ENCODE results near the gene FLOT2. TPM values are rescaled to one million over a fixed set of nuclear protein-coding genes. Genes with fewer than 3 reads are reported as not detected.
"Not testable (repeated sequence)": the region's sequence is repeated elsewhere in the genome, so short reads cannot be mapped to it uniquely, and the experiment has no call there.

FLOT2 gene
- polyA plus RNA-seq, 3 donors: 74.4 to 88.0 (median 78.4) TPM

GRCh38 chr17:28853295-28853694, 44.2 kb downstream of the FLOT2 start:
- DNase-seq (ENCODE audit: low read depth in 3 of 3, low spot score in 2 of 3): no peak

- DNase-seq (ENCODE audit: low read depth in 3 of 3, low spot score in 2 of 3): no peak
Observed at GRCh38 chr17:28849281-28849680, 48.3 kb downstream of the FLOT2 start.

DNA sequence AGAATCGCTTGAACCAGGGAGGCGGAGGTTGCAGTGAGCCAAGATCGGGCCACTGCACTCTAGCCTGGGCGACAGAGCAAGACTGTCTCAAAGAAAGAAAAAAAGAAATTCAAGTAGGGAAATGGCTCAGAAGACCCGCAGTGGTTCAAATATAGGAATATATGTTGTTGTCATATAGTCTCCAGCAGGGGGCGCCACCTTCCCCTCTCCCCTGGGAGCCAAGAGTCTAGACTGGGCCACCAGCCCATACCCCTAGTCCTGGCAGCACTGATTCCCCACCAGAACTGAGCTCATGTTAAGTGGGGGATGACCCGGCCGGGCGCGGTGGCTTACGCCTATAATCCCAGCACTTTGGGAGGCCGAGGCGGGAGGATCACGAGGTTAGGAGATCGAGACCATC, 48.9 kb downstream of the FLOT2 start:
- DNase-seq (ENCODE audit: low read depth in 3 of 3, low spot score in 2 of 3): not testable (repeated sequence)

- DNase-seq (ENCODE audit: low read depth in 3 of 3, low spot score in 2 of 3): not testable (repeated sequence)
Observed at GRCh38 chr17:28846699-28847098, 50.8 kb downstream of the FLOT2 start.

DNA sequence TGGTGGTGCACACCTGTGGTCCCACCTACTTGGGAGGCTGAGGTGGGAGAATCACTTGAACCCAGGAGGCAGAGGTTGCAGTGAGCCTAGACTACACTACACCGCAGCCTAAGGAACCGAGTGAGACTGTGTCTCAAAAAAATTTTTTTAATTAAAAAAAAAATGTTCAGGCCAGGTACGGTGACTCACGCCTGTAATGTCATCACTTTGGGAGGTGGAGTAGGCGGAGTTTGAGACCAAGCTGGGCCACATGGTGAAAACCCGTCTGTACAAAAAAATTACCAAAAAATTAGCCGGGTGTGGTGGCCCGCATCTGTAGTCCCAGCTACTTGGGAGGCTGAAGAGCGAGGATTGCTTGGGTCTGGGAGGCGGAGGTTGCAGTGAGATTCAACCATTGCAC, 51.3 kb downstream of the FLOT2 start:
- no peak for DNase-seq (ENCODE audit: low read depth in 3 of 3, low spot score in 2 of 3)

DNA sequence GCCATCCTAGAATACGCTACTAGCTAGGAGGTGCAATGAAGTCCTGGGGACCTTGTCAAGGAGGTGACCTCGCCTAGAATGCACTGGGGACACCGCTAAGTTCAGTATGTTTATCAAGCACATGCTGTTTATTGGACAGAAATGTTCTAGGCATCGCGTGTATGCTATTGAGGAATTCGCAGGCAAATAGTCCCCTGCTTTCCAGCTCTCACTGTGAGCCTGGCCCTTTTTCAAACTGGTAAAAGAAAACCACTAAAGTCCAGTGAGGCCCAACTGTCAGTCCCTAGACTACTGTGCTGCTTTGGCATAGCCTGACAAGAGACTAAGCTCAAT, 53.8 kb downstream of the FLOT2 start:
- no peak for DNase-seq (ENCODE audit: low read depth in 3 of 3, low spot score in 2 of 3)

DNA sequence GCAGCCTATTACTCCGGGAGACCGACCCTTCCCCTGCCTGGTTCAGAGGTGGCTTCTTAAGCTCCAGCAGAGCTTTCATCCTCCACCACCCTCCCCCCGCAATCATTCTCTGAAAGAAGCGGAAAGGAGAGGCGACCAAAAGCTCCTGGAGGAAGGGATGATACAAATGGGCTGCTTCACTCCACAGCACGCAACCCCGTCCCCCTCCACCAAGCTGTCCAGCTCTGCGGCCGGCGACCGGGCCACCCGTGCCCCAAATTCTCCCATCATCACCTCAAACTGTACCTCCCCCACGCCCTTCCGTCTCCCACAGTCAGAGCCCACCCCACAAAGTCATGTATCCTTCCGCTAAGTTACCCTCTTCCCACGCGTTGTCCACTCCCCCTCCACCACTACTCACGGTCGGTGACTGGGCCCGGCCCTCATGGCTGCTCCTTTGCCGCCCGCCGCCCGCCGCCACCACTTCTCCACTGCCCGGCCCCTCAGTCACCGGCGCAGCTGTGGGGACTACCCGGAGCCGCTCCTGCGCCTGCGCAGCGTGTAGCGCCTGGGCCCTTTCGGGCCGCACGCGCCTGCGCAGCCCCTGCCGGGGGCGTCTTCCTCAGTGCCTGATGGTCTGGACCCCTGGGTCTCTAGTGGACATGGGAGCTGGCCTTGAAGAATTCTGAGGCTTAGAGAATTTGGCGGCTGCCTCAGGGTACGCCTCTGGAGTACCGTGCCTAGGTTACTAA, 55.1 kb downstream of the FLOT2 start, which contains the start of gene FAM222B:
Gene FAM222B, minus strand, starts transcription at position 509 of the 731 bp plus-strand sequence. CDS start 76,123 bp downstream, outside the sequence.
- peak; percentile 73 to 81 (median 75) for DNase-seq (ENCODE audit: low read depth in 3 of 3, low spot score in 2 of 3)

DNA sequence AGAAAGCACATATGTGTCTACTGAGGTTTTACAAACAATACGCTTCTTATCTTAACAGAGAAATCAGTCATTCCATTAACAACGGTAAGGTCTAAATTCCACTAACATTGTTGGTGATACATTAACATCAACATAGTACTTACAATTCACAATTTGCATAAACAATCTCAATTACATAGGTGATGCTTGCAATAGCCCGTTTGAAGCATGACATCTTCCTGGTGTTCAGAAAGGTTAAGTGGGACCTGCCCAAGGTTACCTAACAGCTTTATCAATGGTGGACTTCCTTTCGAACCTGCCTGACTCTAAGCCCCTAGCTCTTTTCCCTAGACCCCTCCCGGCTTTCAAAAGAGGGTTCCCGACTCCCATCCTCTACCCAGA, 55.6 kb downstream of the FLOT2 start:
- DNase-seq (ENCODE audit: low read depth in 3 of 3, low spot score in 2 of 3): no peak

DNA sequence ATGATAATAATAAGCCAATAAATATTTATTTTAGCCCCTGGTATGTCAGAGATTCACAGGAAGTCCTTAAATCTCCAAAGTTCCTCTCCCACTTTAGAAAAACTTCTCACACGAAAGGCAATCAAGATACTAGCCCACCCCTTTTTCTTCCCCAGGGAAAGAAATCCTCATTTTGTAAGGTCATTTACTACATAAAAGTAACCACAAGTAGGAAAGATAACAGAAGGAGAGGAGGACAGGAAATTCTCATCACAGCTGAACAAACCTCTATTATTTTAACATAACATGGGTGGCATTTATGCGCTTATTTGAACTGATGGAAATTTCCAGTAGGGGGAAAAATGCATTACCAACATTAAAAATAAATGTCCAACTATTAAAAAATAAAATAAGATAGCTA, 58.3 kb downstream of the FLOT2 start:
- DNase-seq (ENCODE audit: low read depth in 3 of 3, low spot score in 2 of 3): no peak

GRCh38 chr17:28836541-28836940, 61.0 kb downstream of the FLOT2 start:
- not testable (repeated sequence) for DNase-seq (ENCODE audit: low read depth in 3 of 3, low spot score in 2 of 3)

GRCh38 chr17:28834420-28834819, 63.1 kb downstream of the FLOT2 start:
- DNase-seq (ENCODE audit: low read depth in 3 of 3, low spot score in 2 of 3): no peak

Other genes starting within 250 kb of the FLOT2 start
- gene SDF2, start 235.8 kb downstream of the FLOT2 start, polyA plus RNA-seq (ENCODE audit: insufficient read length in 3 of 3): 10 to 100 TPM; 83.0 to 95.9 (median 90.7) TPM
- gene SUPT6H, start 235.5 kb downstream of the FLOT2 start, polyA plus RNA-seq (ENCODE audit: insufficient read length in 3 of 3): 10 to 100 TPM; 67.1 to 73.6 (median 69.9) TPM
- gene PROCA1, start 185.8 kb downstream of the FLOT2 start, polyA plus RNA-seq (ENCODE audit: insufficient read length in 3 of 3): 1 to 10 TPM; 4.0 to 6.3 (median 5.2) TPM
- 100 to 1,000 TPM; 185 to 200 (median 193) TPM for gene RAB34, start 179.9 kb downstream of the FLOT2 start, polyA plus RNA-seq (ENCODE audit: insufficient read length in 3 of 3)
- gene RPL23A, start 177.7 kb downstream of the FLOT2 start, polyA plus RNA-seq (ENCODE audit: insufficient read length in 3 of 3): 1,000 to 10,000 TPM in 2 of 3 donors, 100 to 1,000 TPM in 1; 935 to 1,015 (median 1,012) TPM
- gene TLCD1, start 171.5 kb downstream of the FLOT2 start, polyA plus RNA-seq (ENCODE audit: insufficient read length in 3 of 3): 10 to 100 TPM; 17.0 to 21.0 (median 19.4) TPM
- 1 to 10 TPM; 6.3 to 7.9 (median 7.1) TPM for gene NEK8, start 168.9 kb downstream of the FLOT2 start, polyA plus RNA-seq (ENCODE audit: insufficient read length in 3 of 3)
- 100 to 1,000 TPM in 2 of 3 donors, 10 to 100 TPM in 1; 97.8 to 107 (median 101) TPM for gene TRAF4, start 153.7 kb downstream of the FLOT2 start, polyA plus RNA-seq (ENCODE audit: insufficient read length in 3 of 3)
- gene FAM222B, start 54.9 kb downstream of the FLOT2 start, polyA plus RNA-seq (ENCODE audit: insufficient read length in 3 of 3): 10 to 100 TPM; 19.7 to 20.0 (median 19.9) TPM
- 10 to 100 TPM; 60.4 to 70.7 (median 65.0) TPM for gene ERAL1, start 42.7 kb downstream of the FLOT2 start, polyA plus RNA-seq (ENCODE audit: insufficient read length in 3 of 3)
- gene DHRS13, start 5.3 kb upstream of the FLOT2 start, polyA plus RNA-seq (ENCODE audit: insufficient read length in 3 of 3): 10 to 100 TPM; 10.1 to 14.0 (median 10.4) TPM
- gene PHF12, start 53.8 kb upstream of the FLOT2 start, polyA plus RNA-seq (ENCODE audit: insufficient read length in 3 of 3): 10 to 100 TPM; 45.0 to 52.0 (median 46.4) TPM
- under 1 TPM; 0.11 TPM for gene SEZ6, start 108.3 kb upstream of the FLOT2 start, polyA plus RNA-seq (ENCODE audit: insufficient read length in 3 of 3)
- 10 to 100 TPM in 1 of 3 donors, 1 to 10 TPM in 2; 6.5 to 12.7 (median 7.8) TPM for gene PIPOX, start 145.4 kb upstream of the FLOT2 start, polyA plus RNA-seq (ENCODE audit: insufficient read length in 3 of 3)